HuH-7.5 (cell line): ENCODE data around the gene KCNIP3.
"Not testable (repeated sequence)": the region's sequence is repeated elsewhere in the genome, so short reads cannot be mapped to it uniquely, and the experiment has no call there.

Source experiments
- DNase-seq: peaks from one replicate; pipeline ENCODE4 v3.0.0; 2011; ENCODE audit warnings: low spot score

The KCNIP3 gene

DNA sequence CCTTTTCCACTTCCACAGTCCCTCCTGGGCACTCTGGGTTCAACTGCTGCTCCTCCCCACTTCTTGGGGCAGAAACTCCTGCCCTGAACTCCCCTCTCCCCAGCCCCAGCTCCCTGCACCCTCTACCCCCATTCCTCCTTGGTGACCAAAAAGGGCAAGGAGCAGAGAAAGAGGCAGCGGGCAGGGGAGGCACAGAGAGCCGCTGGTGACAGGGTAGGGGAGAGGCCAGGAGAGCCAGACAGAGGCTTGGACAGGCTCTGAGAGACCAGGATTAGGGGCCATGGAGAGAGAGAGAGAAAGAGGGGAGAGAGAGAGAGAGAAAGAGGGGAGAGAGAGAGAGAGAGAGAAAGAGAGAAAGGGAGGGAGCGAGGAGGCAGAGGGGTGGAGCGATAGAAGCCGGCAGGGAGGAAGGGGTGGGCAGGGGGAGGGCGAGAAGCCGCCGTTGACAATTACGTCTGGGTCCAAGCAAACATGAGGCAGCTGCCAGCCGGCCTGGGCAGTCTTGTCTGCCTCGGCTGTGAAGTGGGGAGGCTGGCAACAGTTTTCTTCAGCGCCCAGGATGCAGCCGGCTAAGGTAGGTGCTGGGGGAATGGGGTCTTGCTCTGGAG is at the start of gene KCNIP3:
KCNIP3 (plus strand) TSS at position 468 of the 608 bp plus-strand sequence; CDS start at position 560, 92 bp downstream.
- no peak for DNase-seq

DNA sequence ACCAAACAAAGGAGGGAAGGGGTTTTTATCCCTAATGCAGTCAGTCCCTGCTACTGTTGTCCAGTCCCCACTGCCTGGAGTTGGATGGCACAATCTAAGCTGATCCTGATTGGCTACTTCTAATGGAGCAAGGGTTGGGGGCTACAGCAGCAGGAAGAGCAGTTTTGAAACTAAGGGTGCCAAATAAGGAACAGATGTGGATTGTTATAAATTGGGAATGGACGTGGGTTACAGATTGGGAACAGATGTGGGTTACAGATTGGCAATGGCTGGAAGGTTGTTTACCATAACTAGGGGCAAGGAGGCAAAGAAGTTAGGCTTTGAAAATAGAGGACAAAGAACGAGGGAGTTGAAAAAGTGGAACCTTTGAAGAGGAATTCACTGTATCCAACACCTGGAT is 38.9 kb upstream of the KCNIP3 start:
- no peak for DNase-seq

DNA sequence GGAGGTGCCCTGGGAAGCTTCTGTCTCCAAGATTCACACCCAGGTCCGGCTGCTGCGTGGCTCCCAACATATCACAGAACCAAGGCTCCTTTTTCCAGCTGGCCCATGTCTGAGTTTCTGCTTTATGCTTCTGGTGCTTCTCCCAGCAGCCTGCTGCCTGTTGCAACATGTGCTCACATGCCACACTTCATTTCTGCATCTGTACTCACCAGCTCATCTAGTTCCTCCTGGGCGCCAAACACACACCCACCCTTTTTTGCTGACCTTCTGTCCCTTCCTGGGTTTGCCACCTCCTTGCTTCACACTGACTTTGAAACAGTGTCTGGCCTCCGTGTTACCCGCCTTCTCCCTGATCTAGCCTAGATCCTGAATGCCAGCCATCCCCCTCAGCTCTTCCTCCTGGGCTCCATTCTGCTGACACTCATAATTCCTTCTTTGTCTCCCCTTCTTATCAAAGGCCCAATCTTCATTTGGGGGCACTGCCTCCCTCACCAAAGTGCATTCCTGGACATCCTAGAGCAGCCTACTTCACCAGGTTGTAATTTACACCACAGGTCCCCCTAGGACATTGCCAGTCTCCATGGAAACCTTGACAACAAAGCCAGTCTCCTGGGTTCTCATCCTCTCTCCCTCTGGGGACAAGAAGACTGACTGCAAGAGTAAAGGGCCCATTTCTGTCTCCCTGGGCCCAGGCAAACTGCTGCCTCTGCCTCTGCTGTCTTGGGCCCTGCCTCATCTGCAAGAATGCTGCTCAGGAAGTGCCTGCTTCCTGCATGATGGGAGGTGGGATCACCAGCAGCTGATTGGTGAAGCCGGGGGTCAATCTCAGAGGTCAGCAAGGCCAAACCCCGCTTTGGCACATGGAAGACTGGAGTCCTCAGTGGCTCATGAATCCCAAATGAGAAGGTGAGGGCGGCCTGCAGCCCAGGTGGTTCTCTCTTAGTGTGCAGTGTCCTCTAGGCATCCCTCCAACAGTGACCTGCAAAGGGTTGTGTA is 36.8 kb upstream of the KCNIP3 start:
- no peak for DNase-seq

DNA sequence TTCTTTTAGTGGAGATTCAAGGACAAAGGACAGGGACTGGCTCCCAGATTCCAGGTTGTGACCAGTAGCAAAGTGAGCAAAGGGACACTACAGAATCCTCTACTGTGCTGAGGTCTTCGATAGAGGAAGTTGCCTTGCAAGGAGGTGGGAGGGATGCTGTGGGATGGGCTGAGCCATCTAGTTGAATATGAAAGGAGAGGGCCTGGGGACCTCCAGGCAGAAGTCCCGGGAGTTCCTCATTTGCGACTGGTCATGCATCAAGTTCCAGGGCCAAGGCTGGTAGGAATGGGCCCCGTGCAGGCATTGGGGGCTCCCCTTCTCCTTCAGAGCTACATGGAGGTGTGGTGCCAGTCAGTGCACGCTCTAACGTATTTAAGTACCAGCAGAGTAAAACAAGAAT is 35.5 kb upstream of the KCNIP3 start:
- no peak for DNase-seq

DNA sequence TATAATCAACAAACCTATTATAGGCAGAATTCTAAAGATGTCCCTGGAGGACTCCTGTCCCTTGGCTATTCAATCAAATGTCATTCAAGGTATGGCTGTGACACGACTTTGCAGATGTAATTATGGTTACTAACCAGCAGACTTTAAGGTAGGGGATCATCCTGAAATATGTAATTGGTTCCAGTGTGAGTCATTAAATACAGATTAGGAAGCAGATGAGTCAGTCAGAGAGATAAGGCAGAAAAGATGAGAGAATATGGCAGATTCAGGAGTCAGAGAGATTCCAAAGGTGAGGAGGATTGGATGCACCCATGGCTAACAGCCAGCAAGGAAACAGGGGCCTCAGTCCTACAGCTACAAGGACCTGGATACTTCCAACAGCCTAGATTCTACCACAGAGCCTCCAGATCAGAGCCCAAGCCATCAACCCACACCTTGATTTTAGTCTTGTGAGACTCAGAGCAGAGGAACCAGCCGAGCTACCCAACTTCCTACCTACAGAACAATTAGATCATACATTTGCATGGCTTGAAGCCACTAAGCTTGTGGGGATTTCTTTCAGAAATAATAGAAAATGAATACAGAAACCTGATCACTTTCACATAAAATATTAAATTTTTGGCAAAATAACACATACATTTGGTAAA is 34.1 kb upstream of the KCNIP3 start:
- DNase-seq, result no peak

DNA sequence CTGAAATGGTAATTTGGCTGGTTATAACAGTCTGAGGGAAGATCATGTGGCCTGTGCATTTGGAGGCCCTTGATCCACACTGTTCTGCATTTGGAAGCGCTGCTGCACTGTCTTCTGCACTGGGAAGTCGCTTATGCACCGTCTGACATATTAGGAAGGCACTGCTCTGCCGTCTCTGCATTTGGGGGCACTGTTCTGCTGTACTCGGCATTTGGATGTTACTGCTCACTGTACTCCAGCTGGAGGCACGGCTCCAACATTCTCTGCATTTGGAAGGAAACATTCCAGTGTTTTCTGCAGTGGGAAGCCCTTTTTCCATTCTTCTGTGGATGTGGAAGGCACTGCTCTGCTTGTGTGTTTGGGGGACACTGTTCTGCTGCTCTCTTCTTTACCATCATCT is 32.5 kb upstream of the KCNIP3 start:
- DNase-seq, result no peak

DNA sequence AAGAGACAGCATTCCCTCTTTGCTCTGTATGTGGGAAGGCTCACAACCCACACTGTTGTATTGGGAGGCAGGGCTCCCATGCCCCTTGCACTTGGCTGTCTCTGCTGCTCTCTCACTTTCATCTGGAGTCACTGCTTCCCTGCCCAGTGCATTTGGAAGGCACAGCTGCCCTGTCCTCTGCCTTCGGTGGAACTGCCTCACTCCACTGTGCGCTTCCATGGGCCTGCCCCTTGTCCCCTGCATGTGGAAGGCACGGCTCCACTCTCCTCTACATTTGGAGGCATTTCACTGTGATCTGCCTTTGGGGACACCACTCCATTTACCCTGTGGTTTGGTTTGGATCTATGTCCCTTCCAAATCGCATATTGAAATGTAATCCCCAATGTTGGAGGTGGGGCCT is 32.0 kb upstream of the KCNIP3 start:
- no peak for DNase-seq

DNA sequence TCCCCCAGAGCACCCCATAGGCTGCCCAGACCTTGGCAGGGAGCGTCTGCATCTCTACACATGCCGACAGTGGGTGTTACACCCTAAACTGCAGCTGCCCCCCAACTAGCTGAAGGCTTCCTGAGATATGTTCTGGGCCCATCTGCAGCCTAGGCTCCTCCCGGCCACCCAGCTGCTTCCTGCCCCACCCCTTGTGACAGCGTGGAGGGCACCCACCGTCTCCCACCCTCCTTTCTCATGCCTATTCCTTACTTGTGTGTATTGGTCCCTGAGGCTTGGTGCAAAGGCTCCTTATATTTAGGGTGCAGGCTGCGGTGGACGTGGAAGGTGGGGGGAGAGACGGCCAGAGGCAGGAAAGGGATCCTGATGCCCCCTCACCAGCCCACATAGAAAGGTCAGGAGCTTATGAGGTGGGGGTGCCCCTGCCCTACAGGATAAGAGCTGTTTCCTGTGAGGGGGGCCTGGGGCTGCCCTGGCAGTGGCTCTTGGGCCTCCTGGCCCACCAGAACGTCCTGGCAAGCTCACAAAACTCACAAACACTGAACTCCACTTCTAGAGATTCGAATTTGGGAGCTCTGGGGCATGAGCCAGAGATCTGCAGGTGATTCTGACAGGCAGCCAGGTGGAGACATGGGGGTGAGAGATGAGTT is 30.2 kb upstream of the KCNIP3 start:
- no peak for DNase-seq

DNA sequence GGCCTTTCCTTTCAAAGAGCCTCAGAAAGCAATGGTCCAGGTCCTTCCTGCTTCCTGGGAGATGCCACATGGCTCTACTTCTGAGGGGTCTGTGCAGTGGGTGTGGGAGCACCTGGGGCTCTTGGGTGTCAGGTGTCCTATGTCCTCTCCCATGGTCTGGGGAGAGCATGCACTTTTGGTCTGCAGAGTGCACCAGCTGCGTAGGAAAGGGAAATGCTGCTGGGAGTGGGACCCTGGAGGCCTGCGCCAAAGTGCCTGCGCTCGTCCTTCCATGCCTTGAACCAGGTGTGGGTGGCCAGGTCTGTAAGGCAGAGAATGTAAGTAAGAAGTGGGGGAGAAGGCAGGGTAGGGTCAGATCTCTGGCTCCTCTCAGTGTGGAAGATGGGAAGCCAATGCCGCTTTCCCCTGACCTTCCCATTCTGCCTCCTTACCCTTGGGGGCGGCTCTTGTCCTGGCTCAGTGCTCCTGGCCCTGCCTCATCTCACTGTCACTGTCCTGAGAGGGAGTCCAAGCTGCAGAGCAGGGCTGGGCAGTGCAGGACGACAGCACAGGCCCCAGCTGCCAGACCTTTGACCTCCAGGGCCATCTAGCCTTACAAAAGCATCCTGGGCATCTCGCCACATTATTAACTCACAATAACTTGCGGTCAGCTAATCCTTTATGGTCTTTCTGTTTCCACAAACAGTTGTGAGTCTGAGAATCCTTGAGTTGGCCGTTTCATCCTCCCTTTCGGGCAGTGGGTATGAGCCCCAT is 29.5 kb upstream of the KCNIP3 start:
- DNase-seq, result no peak

DNA sequence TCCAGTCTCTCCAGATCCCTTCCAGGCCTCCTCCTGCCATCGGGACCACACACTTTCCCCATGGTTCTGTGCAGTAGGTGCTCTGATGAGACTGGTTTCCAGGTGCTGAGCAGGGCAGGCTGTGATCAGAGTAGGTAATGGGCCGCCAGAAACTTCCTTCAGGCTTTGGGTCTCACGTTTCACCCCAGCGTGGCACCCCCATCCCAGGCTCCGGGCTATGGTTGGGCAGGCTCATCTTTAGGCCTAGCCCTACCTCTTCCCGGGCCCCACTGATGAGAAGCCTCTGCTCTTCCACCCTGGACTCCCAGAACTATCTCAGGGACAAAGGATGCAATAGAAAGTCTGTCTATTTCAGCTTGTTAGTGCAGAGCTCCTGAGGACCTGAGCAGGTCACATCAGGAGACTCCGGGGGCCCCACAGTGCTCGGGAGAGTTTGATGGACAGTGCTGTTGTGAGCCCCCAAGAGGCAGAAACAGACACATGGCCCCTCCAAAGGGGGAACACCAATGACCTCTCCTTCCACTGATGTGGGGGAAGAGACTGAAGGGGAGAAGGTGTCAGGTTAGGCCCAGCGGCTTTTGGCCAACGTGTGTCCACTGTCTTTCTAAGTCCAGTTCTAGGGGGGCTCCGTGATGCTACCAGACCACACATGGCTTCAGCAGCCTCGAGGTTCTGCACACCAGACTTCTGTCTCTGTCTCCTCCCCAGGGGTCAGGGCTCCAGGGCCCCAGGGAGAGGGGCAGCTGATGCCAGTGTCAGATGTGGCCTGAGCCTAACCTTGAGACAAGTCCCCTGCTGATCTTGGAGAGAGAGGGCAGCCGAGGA is 28.7 kb upstream of the KCNIP3 start:
- no peak for DNase-seq

DNA sequence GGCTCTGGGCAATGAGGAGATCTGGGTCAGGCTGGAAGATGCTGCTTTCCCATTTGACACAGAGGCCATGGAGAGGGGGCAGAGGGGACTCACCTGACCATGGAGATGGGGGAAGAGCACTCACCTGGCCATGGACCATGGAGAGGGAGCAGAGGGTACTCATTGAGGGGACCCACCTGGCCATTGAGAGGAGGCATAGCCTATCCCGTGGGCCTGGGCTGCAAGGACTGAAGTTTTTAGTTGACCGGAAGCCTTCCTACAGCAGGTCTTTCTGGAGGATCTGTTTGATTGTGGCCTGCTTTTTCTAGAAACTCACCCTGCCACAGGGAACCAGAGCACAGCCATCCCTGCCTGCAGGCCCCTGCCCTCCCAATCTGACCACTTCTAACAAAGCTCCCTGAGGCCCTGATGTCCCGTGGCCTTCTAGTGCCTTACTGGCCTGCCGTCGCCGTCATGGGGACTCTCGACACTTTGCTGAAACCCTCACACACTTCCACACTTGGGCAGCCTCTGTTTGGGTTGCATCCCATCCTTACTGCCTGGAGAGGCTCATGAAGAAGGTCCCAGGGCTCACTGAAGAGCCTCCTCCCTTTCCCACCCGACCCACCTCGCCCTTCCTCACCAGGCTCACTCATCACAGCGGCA is 28.0 kb upstream of the KCNIP3 start:
- no peak for DNase-seq

DNA sequence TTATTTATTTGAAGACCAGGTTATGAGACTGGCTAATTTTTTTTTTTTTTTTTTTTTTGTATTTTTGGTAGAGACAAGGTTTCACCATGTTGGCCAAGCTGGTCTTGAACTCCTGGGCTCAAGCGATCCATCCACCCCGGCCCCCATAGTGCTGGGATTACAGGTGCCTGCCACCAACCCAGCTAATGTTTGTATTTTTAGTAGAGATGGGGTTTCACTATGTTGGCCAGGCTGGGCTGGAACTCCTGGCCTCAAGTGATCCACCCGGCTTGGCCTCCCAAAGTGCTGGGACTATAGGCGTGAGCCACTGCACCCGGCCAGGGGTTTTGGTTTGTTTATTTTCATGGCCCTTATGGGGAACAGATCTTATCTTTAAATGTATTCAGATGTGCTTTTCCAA is 27.4 kb upstream of the KCNIP3 start:
- not testable (repeated sequence) for DNase-seq

DNA sequence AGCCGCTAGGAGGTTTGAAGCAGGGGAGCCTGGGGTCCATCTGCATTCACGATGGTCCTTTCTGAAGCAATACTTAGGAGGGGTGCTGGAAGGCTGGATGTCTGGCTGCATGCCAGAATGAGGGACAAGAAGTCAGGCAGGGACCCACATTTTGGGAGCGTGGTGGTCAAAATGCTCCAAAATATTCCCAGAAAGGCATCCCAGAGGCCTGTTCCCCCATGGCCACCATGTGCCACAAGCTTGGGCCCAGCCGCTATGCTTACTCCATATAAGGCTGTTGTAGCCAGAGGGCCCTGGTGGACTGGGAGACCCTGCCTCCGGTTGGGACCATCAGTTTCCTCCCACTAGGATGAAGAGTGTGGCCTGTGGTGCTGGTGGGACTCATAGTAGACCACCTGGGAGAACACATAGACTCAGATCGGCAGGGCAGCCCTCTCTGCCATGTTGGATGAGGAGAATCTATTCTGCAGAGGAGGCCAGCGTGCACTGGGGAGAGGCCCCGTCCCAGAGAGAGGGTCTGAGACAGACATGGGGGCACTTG is 26.5 kb upstream of the KCNIP3 start:
- no peak for DNase-seq

DNA sequence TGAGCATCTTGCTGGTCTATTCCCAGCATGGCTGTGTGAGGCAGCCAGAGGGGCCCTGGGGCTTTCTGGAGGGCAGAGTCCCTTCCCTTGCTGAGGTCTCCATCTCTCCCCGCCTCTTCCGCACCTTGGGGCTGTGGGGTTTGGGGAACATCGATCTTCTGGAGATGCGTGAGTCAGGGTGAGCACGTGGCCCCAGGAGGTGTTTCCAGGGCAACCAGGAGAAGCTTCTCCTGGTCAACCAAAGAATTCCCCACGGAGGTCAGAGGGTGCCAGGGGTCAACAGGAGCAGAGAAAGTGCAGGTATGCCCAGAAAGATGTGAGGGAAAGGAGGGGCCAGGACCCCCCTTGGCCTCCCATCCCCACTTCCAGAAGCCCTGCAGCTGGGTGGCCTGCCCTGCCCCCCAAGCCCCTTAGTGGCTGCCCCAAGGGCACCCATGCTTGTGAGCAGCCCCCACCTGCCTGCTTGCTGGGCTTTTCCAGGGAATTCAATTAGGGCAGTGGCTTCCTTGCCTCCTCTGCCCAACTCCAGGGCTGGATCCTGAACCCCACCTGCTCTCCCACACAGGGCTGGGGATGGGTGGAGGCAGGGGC is 25.7 kb upstream of the KCNIP3 start:
- no peak for DNase-seq

DNA sequence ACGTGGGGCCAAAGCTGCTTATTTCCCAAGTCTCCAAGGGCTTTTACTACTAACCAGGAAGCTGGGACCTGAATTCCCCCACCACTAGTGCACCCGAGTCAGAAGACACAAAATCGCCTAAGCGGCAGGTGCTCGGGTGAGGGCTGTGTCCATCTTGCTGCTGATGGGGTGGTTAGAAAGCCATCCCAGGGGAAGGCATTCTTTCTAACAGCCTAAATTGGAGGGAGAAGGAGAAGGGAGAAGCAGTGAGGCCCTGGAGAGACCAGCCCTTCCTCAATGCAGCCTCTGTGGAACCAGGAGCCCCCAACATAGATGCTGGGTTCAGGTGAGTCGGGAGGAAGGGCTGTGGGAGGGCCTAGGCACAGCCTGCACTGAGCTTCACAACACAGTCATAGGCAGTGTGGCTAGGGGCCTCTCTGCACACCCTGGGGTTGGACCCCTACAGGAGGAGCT is 24.8 kb upstream of the KCNIP3 start:
- no peak for DNase-seq

DNA sequence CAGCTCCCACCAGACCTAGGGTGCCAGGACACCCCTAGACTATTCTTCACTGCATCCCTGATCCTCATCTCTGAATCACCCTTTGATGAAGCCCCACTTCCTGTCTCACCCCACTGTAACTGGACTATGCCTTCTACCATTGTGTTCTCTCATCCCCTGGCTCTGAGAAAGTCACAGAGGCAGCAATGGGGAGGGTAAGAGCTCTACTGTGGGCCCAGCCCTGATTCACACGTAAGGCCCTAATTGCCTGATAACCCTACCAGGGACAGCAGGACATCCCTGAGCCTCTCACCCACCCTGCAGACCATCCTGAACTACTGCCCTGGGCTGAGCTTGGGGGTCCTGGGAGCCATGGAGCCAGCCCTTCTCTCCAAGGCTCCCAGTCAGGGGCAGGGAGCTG is 24.4 kb upstream of the KCNIP3 start:
- DNase-seq, result no peak

DNA sequence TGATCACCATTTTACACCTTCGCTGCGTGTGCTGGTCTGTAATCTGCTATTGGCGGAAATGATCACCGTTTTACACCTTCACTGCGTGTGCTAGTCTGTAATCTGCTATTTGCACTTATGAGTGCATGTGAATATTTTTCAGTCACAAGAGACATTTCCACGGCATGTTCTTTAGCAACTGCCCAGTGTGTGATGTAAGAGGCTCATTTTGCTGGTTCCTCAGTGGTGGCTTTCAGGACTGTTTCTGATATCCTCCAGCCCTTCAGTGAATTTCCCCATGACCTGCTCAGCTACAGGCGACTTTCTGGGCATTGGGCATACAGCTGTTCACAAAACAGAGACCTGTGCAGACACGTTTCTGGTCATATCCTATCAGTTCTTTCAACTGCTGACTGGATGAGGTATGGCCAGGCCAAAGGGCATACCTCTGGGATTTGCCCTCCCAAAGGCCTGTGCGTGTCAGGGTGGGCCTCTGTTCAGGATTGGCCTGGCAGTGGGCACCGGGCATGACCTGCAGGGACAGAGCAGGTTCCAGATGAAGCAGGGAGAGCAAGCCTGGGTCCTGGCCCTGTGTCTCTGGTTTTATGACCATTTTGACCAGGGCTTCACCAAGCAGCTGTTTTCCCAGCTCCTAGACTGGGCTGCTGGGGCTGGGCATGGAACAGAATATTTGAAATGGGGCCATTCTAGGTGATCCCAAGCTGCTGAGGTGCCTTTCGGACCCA is 23.4 kb upstream of the KCNIP3 start:
- no peak for DNase-seq

DNA sequence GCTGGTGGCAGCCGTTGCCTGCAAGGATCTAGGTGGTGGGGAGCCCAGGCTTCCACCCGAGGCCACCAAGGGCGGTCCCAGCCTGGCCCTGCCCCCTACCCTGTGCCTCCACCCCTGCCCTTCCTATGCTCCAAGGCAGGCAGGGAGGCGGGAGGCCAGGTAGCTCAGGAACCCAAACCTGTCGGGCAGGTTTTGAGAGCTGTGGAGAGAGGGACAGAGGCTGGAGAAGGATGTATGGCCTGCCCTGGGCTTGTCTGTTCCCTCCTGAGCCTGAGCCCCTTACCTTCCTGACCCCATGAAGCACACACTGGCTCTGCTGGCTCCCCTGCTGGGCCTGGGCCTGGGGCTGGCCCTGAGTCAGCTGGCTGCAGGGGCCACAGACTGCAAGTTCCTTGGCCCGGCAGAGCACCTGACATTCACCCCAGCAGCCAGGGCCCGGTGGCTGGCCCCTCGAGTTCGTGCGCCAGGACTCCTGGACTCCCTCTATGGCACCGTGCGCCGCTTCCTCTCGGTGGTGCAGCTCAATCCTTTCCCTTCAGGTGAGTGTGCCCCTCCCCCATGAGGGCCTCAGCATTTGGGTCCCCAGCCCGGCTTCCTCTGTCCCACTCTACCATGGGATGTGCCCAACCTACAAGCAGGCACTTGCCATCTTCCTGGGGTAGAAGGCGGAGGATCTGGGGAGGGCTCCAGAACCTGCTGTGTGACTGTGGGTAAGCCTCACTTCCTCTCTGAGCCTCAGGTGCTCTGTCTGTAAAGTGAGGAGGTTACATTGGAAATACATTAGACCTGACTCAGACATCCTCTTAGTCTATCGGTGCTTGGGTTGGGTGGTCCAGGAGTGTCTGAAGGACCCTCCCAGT is 22.6 kb upstream of the KCNIP3 start, which contains the start of gene PROM2:
PROM2 (plus strand) TSS at position 159 of the 860 bp plus-strand sequence; CDS start at position 296, 137 bp downstream.
- peak; percentile 38 for DNase-seq
